NCI-H2081 treated with DMSO at 0.1 percent for 48 hours (cell line): ENCODE measurements around the gene ASIC2.

Source experiments
- DNase-seq: peaks from one replicate; lab custom pipeline; 2025; lab: John Stamatoyannopoulos, UW

ASIC2 gene

DNA sequence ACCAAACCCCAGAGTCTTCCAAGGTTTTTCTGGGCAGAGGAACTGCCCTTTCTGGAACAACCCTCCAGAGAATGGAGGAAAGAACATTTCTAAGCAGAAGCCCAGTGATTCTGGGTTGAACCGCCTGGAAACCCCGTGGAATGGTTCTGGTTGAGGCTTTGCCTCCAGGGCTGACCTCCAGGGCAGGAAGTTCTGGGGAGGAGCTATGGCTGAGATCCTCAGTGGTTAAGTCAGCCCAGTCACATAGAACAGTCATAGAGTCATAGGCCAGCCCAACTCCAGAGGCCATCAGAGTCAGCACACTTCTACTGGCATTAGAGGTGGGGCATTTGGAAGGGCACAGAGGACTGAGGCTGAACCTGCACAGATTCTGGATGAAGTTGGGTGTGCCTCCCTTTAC lies 235.5 kb downstream of the ASIC2 start:
- DNase-seq: no peak

DNA sequence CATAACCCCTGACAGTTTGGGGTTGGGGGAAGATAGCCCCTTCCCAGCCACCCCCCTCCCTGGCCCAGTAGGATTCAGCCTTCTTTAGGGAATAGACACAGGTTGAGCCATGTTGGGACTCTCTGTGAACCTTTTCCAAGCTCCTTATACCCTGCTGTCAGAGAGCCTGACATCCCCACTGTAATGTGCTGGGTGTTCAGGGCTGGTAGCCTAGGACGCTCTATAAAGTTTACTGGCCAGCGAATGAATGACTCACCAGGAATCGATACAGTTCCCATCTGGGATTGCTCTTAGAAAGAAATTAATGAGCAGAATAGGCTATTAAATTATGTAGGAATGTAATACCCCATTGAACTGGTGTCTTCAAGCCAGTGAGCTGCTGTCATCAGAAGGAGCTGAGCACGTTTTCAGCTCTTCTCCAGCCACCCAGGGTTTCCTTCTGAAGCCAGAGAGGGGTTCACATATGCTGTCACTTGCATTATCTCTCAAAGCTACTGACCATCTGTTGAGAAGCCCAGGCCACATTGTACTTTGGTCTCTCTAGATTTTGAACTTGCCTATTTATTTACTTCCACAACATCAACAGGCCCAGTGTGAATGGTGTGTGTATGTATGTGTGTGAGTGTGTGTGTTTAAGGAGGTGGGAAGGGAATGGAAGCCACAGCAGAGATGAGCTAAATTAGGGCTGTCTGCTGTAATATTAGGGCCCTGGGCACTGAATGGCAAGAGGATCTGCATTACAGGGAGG lies 236.5 kb downstream of the ASIC2 start:
- no peak for DNase-seq

DNA sequence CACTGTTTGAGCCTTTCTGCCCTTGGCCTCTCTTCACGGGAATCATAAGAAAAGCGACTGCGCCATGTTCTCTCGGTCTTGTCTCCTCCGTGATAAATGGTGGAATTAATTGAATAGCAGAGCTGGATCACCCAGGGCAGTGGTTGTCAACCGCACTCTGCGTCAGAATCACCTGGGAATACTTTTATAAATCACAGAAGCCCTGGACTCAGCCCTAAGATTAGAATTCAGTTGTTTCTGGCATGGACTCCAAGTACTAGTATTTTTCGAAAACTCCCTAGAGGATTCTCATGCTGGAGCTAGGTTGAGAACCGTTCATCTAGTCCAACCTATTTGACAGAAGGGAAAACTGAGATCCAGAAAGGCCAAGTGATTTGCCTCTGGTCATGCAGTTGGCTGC lies 237.3 kb downstream of the ASIC2 start:
- DNase-seq: no peak

DNA sequence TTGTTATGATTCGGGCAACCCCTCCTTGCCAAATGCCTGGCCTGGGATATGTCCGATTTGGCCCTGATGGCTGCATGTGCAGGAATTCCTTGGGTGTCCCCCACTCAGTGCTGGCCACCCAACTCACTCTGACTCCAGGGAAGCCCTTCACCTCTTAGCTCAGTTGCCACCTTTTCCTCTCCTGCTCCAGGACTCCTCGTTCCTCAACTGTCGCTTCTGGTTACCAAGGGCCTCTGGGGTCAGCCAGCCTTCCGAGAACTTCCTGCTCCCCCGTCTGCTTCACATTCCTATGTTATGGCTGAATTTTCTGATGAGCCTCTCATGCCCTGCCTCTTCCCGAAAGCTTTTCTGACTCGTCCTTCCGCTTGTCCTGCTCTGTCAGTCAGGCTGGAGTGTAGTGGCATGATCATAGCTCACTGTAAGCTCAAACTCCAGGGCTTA lies 237.9 kb downstream of the ASIC2 start:
- no peak for DNase-seq

DNA sequence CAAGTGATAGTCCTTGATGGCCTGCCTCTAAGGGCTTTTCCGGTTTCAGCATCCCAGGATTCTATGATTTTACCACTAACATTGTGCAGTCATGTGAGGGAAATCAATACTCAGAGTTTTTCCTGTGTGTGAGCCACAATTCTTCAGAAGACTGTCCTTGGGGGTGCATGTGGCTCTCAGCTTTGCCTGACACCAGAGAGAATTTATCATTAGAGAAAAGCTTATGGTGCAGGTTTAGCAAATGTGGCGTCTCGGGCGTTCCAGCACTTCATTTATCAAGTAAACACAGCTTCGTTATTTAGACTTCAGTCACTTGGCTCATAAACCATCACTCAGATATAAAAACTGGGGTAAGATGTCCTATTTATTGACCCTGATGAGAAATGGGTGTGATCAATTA lies 238.7 kb downstream of the ASIC2 start:
- no peak for DNase-seq

DNA sequence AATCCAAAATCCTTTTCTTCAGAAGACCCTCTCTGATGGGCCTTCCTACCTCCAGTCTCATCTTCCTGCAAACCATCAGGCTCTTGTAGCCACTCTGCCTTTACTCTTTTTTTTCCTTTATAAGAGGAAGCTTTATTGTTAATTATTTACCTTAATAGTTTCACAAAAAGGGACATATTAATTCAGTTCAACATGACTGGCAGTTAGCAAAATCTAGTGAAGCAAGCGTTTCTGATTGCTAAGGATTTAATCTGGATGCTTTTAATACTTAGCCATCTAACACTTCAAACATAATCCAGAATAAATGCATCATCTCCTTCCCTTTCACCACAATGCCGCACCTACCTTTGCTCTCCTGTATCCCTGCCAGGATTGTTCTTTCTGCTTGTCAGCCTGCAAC lies 239.4 kb downstream of the ASIC2 start:
- DNase-seq: no peak

DNA sequence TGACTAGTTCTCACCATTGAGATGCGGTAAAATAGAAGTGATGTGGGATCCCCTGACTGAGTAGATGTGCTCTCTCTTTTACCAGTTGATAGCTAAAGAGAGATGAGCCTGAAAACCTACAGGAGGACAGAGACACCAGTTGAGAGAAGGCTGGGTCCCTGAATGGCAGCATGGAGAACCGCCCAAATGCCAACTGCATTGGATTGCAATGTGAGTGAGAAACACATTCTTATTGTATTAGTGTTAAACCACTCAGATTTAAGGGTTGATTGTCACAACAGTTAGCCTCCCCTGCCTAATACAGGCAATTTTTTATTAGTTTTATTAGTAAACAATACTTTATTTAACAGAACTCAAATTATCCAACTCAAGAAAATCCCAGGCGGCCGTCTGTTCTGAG lies 240.2 kb downstream of the ASIC2 start:
- DNase-seq: no peak

DNA sequence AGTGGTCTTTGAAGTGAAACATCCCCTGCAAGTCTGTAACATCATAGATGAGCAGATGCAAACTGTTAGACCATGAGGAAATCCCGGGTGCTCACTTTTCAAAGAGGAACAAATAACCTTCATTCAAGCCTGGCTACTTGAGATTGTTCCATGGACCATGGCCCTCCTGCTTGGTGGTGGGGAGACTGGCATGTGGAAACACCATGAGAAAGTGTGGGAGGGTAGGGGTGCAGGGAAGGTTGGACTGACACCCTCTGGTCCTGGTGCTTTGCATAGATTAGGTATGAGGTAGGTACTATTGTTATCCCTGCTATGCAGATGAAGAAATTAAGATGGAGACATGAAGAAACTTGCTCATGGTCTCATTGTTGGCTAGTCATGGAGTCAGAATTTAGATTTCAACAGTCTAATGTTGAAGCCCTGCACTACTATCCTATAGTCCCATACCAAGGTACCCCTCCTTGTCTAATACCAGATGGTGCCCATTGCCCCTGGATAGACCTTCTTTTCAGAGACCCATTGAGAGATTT lies 242.4 kb downstream of the ASIC2 start:
- DNase-seq: no peak

DNA sequence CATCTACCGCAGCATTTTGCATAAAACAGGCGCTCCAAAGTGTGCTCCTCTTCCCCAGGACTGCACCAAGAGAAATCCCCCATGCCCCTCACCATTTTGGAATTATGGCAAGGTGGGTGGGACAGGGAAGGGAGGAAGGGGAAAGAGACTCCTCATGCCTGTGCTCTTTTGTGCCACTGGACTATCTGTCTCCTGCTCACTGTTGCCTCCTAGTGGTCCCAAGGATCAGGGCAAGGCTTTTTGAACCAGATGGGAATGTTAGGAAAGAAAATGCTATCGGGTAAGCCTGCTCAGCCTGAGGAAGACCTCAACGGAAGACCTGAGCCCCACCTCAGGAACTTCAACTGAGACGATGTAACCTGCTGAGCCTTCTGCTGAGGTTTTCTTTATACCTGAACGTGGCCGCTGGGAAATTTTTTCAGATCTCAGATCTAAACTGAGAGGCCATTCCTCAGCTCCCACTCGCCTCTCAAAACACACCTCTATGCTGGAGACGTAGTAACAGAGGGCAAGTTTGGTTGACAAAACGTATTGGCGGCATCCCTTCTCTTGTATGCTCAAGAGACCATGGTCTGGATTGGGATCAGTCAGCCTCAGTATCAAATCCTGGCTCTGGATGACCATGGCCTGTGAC lies 243.2 kb downstream of the ASIC2 start:
- DNase-seq: no peak

DNA sequence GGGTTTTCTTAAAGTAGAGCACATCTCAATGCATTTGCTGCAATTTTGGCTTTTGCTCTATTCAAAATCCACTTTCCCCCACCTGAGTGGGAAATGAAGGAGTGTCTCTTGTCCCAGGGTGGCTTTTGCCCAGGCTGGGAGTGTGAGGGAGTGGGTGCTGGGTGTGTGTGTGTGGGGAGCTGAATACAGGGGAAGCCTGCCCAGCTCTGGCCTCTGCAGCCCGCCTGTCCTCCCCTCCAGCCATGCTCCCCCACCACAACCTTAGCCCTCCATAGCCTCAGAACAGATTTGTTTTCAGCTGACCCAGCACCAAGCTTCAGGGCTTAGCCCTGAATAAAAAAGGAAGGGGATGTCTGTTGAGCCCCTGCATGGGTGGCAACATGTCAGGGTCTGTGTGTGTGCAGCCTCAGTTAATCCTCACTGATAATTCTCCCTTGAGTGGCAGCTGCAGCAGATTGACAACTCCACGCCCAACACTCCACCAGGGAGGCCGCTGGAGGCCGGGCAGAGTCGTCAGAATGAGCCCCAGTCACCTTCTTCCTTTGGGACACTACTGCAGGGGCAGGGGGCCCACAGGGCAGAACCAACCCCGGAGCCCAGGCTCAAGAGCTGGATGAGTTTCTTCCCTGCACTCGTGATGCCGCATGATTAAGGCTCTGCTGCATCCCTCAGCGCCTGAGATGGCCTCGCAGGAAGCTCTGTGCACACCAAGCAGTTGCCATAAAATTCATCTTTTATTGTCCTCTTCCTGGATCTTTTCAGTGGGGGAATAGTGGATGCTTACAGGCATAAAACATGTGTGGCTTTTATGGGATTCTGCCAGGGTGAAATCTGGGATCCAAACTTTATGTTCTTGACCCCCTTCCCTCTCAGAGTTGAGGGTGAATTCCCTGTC lies 246.5 kb downstream of the ASIC2 start:
- DNase-seq: no peak

DNA sequence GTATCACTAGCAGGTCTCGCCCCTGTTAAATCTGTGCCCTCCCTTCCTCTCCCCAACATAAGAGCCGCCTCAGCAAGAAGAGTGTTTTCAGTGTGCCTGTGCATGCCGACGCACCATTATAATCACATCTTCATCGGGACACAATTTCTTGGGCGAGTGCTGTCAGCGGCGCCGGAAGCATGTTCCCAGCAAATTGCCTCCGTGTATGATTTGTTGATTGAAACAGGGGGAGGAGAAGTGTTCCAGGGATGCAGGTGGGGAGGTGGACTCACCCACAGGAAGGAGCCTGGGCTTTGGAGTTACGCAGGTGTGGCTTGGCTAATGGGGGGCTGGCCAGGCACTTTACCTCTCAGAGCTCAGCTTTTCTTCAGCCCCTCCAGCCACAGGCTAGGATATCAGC lies 247.9 kb downstream of the ASIC2 start:
- DNase-seq: no peak

DNA sequence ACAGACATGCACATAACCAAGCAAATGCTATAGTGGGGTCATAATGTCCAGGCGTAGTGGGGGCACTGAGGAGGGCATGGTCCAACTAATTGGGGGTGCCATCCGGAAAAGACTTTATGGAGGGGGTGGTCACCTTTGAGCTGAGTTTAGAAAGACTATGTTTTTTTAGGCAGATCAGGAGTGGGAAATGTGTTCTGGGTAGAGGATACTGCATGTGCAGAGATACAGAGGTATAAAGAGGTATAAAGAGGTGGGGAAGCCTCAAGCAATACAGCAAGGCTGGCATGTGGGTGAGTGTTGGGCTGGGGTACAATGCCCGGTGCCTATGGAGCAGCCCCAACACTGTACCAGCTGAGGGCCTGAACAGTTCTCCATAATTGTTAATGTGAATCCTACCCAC lies 248.3 kb downstream of the ASIC2 start:
- DNase-seq: no peak

DNA sequence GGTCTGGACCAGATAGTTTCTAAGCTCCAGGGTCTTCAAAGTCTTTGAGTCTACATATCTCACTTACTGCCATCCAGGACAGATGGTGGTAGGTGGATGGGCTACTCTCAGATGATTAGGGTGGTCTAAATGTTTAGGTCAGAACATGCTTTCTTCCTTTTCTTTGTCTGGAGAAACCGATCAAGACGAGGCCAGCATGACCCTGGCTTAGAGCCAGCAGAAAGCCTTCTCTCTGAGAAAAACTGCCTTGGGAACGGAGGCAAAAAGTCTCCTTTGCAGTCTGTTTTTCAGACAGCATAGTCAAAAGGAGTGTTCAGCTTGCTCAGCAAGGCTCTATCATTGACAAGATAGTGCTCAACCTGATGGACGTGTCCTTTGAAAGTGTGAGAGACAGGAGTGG lies 252.6 kb downstream of the ASIC2 start:
- DNase-seq: no peak

DNA sequence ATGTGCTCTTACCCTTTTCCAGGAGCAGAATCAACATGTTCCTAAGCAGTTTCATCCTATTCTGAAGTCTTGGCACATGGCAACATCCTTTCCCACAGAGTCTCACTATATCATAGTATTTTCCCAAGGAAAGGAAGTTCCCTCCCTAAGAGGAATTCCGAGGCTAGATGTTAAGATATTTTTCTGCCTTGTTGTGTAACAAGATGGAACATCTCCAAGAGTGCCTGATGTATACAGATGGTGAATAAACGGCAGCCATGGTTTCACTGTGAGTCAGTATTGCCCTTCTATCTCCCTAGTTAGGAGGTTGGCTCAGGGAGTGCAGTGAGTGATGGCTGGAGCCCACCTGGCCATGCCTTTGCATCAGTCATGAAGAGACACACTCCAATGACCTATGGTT lies 253.2 kb downstream of the ASIC2 start:
- no peak for DNase-seq

DNA sequence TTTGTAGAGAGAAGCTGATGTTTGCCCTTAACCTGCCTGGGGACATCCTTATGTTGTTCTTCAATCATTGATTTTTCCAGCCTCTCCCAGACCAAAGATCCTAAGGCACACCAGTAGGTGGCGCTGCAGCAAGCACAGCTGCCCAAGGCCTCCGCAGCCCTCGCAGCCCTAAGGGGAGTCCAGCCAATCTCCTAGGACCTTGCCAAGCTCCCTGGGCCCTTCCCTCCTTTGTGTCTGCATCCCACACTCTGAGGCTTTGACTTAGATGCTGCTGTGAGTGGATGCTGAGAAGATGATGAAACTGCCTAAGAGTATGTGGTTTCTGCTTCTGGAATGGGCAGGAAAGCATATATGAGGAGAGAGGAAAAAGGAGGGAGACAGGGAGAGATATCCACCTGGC lies 254.4 kb downstream of the ASIC2 start:
- no peak for DNase-seq

DNA sequence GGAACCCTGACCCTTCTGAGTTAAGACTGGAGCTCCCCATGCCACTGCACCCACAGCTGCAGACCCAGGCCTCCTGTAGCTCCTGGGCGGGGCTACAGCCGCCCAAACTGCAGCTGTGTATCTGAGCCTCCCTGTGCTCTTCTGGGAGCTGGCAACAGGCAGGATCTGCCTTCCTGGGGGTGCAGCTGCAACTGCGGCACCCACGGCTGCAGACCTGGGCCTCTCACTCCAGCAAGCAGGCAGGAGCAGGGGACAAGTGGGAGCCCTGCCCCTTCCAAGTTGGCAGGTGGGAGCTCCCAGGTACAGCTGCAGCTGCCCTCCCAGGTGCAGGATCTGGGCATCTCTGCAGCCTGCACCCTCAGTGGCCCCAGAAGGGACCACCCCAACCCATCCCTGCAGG lies 259.9 kb downstream of the ASIC2 start:
- DNase-seq: no peak

DNA sequence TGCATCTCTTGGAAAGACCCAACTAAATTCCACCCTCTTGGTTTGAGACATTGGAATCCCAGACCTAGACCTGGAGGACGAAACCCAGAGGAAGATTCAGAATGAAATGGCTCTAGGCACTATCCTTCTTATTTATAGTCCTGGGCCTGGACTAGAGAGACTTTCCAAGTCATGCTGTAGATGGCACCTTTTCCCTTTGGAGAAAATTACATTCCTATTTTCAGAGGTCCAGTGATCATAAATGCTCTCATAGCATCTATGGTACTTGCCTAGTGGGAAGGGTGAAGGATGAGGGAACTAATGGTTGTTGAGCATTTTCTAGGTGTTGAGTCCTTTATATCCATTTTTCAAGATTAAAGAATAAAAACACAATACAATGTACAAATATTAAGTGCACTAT lies 264.3 kb downstream of the ASIC2 start:
- no peak for DNase-seq

DNA sequence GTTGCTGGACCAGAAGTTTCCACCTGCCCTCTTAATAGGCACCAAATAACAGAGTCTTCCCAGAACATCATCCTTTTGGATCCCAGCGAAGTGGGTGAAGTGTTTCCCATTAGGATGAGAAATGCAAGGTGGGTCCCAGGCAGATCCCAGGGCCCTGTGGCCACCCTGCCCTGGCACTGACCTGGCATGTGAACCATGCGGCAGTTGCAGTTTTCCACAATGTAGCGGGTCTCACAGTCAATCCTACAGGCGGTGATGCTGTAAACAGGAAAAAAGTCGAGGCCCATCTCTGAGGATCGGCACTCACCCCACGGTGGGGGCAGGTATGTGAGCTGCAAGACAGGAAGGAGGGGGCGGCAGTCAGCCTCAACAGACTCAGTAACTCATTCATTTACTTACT lies 265.0 kb downstream of the ASIC2 start:
- DNase-seq: no peak

DNA sequence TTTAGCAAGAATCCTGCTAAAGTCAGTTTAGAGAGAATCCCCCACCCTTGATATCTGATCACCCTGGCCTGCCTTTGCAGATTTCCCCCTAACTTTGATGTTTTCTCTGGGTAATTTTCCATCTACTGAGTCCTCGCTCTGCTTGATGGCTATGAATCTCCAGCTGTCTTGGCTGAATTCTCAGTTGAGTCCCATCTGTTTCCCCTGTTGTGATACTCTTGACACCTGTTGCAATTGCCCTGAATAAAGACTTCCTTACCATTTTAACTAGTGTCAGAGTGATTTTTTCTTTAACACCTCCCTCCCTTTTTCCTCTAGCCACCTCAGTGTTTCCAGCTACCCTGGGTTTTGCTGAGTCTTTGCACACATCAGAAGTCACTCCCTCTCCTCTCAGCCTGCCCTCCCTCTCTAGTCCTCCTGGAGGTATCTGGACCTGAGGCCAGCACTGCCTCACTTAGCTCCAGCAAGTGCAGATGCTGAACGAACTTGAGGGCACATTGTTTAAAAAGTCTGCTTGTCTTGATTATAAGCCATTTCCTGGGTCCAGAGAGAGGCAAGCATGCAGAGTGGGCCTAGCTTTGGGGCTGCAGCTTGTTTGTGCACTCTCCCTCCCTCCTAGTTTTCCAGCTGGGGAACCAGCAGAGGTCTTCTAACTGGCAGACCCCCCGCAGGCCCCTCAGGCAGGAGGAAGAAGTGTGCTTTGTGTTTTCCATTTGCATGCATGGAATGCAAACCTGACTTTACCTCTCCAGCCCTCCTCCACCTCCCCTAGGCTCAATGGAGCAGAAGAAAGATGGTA lies 268.2 kb downstream of the ASIC2 start:
- no peak for DNase-seq

DNA sequence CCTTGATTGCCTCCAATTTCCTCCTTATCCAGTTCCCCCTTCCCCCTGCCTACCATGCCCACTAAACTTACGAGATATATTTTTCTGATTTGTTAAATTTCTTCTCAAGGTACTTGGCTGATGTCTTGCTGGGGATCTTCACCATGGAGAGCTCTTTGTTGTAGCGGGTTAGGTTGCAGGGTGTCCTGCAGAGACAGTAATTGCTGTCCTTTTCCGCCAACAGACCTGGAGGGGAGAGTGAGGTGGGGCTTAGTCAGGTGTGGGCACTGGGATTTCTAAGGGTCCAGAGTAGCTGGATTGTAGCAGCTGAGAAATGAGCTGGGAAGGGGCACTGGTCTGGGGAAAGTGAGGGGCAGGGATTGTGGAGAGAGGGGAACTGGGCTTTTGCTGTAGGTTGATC lies 269.3 kb downstream of the ASIC2 start:
- no peak for DNase-seq

DNA sequence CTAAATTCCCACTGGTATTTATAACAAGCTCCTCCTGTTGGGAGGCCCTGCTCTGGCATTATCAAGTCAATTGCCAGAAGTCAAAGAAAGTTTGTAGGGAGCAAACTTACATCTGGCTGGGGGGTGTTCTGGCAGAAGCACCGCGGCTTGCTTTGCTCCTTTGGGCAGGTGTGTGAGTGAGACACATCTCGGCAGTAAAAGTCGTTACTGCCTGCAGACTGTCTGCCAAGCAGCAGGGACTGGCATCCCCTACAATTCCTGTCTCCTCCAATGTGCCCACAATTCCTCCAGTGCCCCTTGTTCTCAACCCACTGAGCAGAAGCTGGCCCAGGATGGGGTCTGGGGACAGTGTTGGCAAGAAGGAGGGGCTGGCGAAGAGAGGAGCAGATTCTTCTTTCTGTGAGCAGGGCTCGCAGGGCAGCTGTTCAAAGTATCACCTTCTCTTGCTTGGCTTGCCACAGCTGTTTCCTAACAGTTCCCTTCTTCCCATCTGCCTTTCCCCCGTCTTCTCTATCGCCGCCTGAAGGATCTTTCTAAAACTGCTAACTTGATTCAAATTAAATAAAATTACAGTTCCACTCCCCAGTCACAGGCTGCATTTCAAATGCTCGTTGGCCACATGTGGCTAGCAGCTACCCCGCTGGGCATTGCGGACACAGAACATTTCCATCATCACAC lies 271.2 kb downstream of the ASIC2 start:
- no peak for DNase-seq
